CD4-positive, alpha-beta T cell treated with Interleukin-4 for 1 hour (primary cell): ENCODE data around the gene WNT10A.

Source experiments
- DNase-seq, 2 donors: peaks; one replicate each; pipeline ENCODE4 v3.0.0-alpha.2; 2020 to 2022

The WNT10A gene

DNA sequence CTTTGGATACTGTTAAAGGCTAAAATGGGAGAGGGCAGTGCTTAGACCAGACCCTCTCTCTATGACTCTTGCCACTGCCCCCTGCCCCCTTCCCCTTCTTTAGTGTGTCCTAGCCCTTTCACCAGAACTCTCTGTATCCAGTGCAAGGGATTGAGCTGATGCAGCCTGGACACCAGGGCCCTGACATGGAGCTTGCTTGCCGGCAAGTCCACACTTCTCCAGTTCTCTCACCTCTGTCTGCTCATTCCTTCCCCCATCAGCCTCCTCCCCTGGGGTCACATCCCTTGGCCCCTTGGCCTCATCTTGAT lies 22.6 kb upstream of the WNT10A start:
- DNase-seq: peak in 1 of 2 donors; percentile 5

- DNase-seq: peak in 1 of 2 donors; percentile 8
These were observed 21.7 kb upstream of the WNT10A start for GRCh38 chr2:218858671-218859555.

- peak in 1 of 2 donors; percentile 7 for DNase-seq
These were observed 21.1 kb upstream of the WNT10A start, which contains the start of gene WNT6 for GRCh38 chr2:218859556-218859987. WNT6 (plus strand) TSS chr2:218859805; CDS start chr2:218860038, 233 bp downstream.

DNA sequence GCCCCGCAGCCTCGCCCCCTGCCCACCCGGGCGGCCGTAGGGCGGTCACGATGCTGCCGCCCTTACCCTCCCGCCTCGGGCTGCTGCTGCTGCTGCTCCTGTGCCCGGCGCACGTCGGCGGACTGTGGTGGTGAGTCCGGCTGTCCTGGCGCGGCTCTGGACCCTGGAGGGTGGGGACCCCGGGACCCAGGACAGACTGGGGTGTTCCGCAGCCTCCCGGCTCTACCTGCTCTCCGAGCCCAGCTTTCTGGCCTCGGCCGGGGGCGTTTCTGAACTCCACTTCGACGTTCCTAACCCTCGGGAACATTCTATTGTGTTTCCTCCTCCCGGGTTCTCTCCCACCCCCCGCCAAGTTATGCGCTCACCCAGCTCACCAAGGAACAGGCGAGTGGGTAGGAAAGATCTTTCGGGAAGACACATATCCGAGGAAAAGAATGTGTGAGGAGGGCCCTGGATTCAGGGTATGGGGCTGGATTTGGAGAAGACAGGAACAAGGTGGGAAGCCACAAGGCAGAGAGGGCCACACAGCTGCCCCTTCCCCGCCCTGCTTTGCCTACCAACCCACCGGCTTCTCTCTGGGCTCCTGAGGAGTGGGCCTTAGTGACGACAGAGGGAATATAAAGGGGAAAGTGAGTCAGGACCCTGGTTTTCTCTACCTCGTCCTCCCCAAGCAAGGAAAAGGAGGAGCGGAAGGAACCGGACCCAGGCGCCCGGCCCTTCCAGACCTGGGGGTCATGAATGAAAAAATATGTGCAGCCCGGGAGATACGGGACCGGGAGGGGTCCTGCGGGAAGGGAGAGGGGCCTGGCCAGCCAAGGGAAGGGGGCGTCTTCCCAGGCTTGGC lies 20.4 kb upstream of the WNT10A start:
- no peak for DNase-seq

- no peak for DNase-seq
These were observed 19.7 kb upstream of the WNT10A start for GRCh38 chr2:218860950-218861381.

- no peak for DNase-seq
These were observed 18.9 kb upstream of the WNT10A start for GRCh38 chr2:218861645-218862318.

- DNase-seq: no peak
These were observed 17.6 kb upstream of the WNT10A start for GRCh38 chr2:218863021-218863520.

- no peak for DNase-seq
These were observed 15.3 kb upstream of the WNT10A start for GRCh38 chr2:218865396-218865795.

GRCh38 chr2:218865999-218866398 lies 14.7 kb upstream of the WNT10A start:
- DNase-seq: no peak

DNA sequence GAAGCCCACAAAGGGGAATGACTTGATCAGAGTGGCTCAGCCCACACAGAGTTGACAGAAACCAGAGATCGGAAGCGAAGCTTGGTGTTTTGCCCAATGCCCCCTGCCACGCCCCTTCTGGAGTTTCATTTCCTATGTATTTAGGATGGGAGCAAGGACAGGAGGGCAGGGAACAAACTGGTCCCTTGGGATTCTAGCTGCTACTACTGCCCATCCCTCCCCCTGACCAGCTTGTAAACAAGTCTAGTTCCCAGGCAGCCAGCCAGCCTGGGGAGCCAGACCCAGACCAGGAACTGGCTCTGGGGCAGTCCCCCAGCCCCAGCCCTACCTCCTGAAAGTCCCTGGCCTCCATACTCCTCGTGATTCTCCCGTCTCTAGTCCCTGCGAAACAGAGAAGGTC lies 12.8 kb upstream of the WNT10A start:
- DNase-seq: no peak

- no peak for DNase-seq
These were observed 11.6 kb upstream of the WNT10A start for GRCh38 chr2:218869064-218869463.

DNA sequence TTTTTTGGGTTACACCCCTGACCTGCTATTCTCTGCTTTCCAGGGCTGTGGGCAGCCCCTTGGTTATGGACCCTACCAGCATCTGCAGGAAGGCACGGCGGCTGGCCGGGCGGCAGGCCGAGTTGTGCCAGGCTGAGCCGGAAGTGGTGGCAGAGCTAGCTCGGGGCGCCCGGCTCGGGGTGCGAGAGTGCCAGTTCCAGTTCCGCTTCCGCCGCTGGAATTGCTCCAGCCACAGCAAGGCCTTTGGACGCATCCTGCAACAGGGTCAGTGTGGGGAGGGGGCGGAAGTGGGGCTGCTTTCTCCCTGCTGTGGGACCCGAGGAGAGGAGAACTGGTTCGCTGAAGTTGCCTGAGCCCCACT lies 9.7 kb upstream of the WNT10A start:
- no peak for DNase-seq

DNA sequence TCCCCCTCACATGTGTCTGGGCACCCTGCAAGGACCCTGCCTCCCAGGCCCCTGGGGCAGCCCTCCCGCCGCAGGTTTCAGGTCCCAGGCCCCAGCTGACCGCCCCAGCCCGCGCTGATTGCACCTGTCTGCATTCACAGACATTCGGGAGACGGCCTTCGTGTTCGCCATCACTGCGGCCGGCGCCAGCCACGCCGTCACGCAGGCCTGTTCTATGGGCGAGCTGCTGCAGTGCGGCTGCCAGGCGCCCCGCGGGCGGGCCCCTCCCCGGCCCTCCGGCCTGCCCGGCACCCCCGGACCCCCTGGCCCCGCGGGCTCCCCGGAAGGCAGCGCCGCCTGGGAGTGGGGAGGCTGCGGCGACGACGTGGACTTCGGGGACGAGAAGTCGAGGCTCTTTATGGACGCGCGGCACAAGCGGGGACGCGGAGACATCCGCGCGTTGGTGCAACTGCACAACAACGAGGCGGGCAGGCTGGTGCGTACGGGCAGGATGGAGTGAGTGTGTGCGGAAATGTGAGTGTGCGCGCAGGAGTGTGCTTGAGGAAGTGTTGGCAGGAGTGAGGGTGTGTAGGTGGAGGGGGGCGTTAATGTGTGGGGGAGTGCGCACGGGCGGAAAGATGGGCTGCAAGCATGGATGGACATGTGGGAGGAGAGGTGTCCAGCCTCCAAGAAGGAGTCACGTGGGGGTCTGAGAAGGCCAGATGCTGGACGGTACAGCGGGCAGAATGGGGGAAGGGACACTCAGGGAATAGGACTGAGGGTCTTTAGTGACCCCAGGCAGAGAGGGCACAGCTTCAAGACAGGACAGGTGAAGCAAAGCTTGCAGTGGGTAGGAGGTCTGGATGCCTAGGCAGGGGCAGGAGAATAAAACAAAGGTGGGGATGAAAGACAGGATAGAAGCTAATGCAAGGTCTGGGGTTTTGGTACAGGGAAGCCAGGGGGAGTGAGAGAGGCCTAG lies 9.0 kb upstream of the WNT10A start:
- no peak for DNase-seq

DNA sequence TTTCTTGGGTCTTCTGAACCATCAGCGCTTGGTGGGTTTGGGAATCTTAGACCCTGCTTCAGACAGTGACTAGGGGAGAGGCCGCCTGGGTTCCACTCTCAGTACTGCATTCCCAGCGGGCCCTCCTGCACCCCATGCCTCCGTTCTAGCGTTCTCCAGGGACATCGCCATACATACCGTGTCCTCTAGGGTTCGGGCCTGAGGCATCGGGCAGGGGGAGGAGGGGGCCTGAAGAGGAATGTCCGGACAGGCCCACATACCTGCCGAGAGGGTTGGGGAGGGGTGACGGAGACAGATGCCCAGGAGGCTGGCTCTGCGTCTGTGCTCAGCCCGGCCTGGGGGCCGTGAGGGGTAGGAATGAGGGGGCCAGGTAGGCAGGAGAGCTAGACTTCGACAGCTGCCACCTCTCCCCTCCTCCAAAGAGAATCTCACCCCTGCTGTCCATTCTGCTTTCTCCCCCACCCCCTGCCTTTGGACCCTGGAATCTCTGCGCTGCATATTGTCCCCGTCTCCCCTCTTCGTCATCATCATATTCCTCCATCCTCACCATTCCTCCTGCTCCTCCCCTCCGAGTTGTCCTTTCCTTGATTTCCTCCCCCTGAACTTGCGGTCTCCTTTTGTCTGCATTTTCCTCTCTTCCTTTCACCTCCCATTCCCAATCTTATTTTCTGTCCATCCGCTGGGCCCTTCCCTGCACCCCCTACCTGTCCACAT lies 7.8 kb upstream of the WNT10A start:
- no peak for DNase-seq

- no peak for DNase-seq
These were observed 7.1 kb upstream of the WNT10A start for GRCh38 chr2:218873359-218874194.

DNA sequence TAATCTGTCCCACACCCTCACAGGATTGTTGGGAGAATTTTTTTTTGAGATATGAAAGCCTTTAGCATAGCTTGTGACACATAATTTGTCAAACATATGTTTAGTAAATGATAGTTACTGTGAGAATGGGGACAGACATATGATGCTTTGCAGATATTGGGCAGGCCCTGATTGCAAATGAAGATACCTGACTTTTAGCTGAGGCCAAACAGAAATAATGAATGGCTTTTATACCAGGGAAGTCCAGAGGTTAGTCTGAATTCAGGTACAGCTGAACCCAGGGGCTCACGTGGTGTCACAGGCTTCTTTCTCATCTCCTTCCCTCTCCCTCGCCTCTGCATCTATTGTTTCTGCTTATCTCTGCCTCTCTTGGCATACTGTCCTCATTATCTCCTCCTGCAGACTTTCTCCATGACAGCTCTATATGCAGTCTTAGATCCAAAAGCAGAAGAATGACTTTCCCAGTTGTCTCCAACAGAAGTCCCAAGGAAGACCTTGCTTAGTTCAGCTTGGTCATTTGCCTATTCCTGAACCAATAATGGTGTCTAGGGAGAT lies 4.9 kb upstream of the WNT10A start:
- no peak for DNase-seq

DNA sequence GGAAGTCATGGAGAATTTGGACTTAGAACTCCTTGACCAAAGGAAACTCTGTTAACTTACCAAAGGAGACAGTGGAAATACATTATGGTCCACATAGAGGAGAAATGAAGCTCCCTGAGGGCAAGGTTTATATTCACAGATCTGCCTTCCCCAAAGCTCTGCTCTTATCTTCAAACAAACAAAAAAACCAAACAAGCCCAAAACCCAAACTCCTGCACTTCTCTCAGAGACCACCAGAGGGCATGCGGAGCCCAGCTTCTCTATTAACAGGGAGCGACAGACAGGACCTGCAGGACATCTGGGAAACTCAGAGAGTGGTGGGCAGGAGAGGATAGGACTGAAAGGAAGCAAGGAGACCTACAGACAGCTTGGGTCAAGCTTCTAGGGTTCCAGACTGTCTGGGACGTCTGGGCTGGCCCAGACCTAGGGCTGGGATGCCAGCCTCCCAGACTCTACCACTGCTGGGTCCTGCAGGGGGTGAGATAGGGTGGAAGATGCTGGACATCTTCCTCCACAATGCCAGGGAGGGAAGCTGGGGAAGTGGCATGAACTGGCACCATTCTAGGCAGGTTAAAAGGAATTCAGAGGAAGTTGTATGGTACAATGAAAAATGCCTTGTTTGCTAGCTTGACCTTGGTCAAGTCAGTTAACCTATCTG lies 4.0 kb upstream of the WNT10A start:
- peak; percentile 79 to 85 for DNase-seq

- DNase-seq: no peak
These were observed 3.3 kb upstream of the WNT10A start for GRCh38 chr2:218877331-218877730.

DNA sequence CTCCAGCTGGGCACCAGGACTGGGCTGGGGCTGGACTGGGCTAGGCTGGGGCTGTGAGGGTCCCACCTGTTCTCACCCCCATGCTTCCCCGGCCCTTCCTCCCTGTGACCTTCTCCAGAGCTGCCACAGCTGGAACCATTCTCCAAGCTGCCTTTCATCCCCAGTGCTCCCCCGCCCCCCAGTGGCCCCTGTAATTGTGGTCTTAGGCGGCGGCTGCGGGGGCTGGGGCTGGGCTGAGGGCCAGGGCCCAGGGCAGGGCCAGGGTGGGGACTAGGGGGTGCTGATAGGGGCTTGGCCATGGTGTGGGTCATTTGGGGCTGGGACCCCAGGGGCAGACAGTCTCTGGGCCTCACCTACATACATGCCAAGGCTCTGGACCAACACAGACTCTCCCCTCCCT lies 2.8 kb upstream of the WNT10A start:
- DNase-seq: no peak
